Stimulated activated CD4-positive, alpha-beta T cell treated with anti-CD3 and anti-CD28 coated beads, Interleukin-15, amount 100 ng/mL, for 48 hours (primary cell): Measurements from ENCODE around the gene PTPRZ1.
A peak's percentile ranks its signal among the peaks of the same experiment; 100 is the strongest.

ENCODE experiments used
- DNase-seq, 2 donors: peaks; one replicate each; pipeline ENCODE4 v3.0.0-alpha.2; 2020; ENCODE audit warnings: low read depth in 2 of 2

Gene PTPRZ1

DNA sequence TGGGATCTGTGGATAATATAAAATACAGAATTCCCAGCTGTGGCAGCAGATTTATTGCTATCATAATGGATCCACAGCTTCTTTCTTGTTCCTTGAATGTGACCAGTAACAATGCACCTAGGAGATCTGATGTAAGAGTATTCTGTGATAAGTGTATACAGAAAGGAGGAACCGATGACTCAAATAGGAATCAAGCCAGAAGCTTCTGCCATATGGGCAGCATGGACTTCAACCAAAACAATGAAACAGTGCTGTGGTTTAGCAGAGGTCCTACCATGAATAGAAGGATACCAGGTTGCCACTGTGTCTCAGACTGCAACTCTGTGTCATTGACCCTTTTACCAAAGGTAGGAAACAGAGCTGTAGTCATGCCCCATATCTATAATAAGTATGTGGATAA is 81.8 kb downstream of the PTPRZ1 start:
- no peak for DNase-seq

DNA sequence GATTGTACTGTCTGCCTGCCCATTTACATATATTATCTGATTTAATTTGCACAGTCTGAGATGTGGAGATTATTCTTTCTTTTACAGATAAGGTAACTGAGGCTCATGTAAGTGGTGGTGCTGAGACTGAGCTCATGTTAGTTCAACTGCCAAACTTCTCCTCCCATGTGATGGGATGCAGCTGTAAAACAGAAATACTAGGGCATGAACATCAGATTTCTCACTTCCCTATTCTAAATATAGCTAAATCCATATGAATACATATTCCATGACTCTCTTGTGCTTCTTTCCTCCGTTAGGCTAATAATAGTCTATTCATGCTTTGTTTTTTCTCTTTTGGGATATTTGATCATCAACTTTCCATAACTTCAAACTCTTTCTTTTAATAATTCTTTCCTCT is 84.7 kb downstream of the PTPRZ1 start:
- DNase-seq = no peak

DNA sequence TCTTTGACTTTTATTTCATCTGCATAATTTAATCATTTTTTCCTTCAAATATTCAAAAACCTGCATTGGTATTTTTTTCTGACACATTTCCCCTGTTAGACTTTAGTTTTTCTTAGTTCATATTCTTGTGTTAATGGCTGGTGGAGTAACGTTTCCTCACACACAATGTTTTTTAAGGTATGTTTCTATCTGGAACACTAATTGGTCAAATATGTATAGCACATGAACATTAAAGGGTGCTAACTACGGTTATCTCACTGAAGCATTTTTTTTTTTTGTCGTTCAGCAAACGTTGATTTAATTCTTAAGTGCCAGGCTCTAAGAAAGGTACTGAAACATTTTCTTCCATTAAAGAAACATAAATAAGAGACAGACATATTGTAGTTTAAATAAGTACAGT is 87.7 kb downstream of the PTPRZ1 start:
- DNase-seq = no peak

DNA sequence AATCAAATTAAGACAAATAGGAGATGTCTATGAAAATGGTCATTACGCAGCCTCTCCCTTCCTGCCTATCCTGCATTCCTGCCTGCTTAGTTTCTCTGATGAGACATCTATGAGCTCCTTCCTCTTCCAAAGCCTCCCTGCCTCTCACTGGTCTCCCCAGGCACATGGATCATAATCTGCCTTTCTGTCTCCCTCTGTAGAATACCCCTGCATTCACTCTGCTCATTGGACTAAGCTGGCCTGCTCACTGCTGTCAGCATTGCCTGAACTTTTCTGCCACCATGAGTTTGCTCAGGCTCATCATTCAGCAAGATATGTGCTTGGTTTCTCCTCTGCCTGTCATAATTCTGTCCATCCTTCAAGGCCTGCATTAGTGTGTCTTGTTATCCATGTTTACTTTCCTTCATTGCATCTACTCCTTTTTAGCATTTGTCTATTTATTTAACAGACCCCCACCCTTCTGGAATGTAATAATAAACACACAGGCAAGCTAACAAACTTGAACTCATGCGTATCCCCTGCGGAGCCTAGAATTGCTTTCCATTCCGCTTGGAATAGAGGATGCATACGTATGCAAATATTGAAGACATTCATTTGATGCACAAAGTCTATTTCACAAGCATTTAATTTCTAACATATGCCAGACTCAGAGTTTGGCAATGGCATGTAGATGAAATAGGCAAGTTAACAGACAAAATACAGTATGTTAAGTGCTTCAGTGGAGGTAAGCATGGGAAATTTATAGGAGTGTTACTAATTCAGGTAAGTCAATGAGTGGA is 88.3 kb downstream of the PTPRZ1 start:
- DNase-seq = no peak

DNA sequence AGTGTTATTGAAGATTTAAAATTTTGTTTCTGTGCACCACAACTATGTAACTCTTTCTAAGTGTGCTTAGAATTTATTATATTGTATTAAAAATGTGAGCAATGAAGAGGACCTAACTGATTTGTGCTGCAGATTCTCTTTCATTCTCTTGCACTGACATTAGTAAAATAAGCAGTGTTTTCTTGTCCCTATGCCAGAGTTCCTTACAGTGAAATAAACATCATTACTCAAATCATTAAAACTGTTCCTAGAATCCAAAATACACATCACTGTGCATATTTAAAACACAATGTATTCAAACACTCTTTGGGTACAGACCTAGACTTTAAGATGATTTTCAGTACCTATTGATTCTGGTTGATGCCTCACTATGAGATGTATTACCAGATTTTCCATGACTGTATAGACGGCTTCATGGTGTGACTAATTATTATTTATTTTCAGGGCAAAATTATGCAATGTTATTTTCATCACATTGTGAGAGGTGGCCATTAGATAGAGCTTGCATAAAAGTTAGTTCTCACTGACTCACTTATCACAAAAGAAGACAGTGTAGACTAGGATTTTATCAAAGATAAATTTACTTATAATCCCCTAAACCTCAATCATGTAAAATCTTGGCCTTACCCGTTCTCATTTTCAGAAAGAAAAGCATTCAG is 93.4 kb downstream of the PTPRZ1 start:
- no peak for DNase-seq

DNA sequence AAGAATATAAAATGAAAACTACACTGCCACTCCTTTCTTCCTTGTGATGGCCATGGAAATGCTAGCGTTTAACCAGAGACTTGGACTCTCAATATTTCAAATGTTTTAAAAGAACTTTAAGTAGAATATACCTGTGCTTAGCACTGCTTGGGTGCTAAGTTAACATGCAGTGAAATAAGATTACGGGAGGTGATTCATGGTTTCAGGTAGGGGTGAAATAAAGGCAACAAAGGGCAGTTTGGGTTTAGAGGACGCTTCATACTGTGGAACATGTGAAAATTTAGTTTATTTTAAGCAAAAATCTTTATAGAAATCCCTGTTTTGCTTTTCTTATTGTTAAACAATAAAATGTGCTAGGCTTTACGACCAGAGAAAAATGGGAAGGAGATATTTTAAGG is 94.0 kb downstream of the PTPRZ1 start:
- DNase-seq = no peak

DNA sequence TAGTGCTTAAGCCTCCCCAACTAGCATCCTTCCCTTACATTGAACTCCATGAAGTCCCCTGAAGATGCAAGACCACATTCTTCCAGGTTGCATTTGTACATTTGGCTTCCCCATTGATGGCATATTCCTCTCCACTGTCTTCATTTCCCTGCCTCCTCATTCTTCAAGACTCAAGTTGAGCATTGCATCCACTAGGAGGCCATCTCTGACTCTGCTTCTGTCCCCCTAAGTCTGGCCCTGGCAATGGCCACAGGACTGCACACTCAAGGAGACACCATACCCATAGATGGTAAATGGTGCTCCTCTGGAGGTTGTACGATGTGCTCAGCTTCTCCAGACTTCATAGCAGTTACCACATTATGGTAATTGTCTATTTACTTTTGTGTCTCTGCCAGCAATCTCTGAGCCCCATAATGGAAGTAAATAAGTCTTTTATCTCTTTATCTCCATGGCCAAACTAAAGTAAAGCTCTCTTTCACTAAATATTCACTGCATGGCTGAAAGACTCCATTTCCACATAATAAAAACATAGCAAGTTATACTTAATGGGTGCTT is 112.6 kb downstream of the PTPRZ1 start:
- DNase-seq = no peak

DNA sequence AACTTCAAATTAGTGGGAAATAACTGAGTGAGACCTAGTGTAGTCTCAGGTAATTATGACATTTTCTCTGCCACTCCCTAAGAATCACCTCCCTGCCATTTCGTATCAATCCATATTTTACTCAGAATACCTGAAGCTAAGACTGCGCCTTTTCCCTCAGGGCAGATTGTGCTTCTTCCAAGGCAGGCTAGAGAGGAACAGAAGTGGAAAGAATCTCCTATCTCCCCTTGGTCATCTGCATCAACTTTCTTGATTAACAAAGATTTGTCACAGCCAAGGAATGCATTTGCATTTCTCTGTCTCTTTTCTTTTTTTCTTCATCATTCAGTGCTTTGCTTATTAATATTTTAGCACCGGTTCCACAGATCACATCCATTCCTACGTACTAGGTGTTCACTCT is 119.1 kb downstream of the PTPRZ1 start:
- DNase-seq = no peak

DNA sequence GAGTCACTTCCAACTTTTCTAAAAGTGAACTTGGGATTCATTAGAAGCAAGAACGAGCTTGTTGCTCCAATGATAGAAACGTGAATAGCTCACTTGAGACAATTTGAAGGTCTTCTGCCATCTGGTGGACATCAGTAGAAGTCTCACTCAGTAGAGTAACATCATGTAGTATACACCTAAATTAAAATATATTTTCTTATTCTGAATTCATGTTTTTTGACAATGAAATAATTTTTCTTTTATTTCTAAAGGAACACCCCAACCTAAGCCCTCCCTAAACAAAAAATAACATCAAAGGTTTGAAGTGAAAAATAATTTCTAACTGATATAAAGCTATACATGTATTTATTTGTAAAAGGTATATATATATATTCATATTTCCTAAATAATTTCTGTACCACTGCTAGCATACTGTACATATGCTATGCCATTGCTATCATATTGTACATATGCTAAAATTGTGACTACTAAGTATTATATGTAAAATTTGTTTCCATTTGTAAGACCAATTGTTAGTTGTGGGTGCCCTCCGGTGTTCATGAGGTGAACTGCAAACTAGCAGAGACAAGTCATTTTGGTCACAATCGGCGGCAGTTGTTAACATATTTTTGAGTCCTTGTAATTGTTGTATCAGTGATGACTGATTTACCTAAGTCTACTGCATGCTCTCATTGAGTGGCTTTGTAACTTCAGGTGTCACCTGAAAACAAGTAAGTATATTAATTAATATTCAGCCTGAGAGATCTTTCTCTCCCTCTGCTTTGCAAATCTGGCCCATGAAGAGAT is 121.9 kb downstream of the PTPRZ1 start:
- DNase-seq = peak; percentile 12 to 19

DNA sequence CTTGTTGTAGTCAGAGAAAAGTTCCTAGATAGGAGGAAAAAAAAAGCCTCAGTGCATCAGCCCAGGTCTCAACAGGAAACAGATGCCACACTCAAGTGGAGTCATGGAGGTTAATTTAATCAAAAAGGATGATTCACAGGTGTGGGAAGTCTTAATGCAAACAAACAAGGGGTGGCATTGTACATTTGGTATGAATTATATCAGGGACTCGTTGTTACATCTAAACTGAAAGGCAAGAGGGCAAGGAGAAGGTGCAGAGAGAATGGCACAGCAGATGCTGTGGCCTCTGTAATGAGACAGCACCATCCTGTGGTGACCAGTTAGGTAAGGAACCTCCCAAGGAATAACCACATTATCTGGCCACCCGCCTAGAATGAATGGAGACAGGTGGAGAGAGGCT is 133.7 kb downstream of the PTPRZ1 start:
- DNase-seq = no peak

DNA sequence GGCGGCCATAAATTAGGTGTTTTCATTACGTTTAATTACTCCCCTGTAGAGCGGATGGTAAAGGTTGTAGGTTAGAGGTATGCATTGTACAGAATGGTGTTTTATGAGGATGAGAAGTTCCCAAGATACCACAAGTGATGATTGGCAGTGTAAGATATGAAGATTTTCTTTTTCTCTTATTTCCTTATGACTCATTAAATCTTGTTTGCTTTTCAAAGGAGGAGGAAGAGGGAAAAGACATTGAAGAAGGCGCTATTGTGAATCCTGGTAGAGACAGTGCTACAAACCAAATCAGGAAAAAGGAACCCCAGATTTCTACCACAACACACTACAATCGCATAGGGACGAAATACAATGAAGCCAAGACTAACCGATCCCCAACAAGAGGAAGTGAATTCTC is 137.2 kb downstream of the PTPRZ1 start:
- no peak for DNase-seq

DNA sequence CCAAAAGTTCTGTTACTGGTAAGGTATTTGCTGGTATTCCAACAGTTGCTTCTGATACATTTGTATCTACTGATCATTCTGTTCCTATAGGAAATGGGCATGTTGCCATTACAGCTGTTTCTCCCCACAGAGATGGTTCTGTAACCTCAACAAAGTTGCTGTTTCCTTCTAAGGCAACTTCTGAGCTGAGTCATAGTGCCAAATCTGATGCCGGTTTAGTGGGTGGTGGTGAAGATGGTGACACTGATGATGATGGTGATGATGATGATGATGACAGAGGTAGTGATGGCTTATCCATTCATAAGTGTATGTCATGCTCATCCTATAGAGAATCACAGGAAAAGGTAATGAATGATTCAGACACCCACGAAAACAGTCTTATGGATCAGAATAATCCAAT is 140.1 kb downstream of the PTPRZ1 start:
- no peak for DNase-seq

DNA sequence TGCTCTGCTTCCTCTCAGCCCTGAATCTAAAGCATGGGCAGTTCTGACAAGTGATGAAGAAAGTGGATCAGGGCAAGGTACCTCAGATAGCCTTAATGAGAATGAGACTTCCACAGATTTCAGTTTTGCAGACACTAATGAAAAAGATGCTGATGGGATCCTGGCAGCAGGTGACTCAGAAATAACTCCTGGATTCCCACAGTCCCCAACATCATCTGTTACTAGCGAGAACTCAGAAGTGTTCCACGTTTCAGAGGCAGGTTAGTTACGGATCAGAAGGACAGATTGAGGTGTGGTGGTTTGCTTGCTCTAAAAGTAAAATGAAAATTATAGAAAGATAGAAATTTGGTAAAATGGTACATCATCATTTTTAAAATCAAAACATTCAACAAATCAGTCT is 140.7 kb downstream of the PTPRZ1 start:
- no peak for DNase-seq

DNA sequence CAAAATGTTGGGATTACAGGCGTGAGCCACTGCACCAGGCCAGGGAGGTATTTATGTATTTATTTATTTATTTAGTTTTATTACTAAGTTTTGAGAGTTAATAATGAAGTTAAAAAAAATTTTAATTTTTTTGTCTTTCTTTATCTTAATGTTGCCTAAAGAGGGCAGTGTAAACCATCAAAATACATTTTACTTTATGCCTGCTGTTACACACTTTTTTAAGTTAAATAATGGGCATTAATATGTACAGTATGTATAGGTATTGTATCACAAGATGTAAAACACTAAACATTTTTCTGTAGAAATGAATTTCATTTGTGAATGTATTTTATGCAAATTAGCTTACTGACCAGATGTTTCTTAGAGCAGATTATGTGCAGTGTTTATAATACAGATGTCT is 141.7 kb downstream of the PTPRZ1 start:
- DNase-seq = no peak

DNA sequence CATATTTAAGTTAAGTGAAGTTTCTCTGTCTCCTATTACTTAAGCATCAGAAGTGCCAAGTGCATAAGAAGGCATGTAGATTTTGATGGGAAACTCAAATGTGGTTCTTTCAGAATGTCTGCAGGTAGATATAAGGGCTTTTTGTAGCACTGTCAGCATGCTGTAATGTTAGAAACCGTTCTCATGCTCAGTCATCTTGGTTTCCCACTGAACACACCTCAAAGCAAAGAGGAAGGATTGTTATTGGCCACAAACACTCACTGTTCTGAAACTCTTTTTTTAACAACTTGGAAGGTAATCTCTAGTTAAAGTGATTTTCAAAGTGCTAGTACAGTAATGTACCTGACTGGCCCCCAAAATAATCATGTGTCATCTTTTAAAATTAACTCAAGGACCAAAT is 145.1 kb downstream of the PTPRZ1 start:
- DNase-seq = no peak

DNA sequence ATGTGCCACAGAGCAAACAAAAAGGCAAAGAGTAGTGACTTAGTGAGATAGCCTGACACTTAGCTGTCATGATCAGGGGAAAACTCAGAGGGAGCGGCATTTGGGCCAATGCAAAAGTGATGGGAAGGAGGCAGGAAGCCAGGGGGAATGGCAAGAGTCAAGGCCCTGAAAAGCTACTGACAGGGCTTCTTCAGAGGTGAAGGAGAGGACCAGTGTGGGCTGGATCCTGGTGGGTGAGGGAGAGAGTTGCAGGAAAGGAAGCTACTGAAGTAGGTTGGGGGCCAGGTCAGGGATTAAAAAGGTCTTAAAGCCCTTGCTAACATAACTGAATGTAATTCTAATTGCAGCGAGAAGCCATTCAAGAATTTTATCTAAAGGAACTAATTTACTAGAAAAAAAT is 154.1 kb downstream of the PTPRZ1 start:
- DNase-seq = no peak

DNA sequence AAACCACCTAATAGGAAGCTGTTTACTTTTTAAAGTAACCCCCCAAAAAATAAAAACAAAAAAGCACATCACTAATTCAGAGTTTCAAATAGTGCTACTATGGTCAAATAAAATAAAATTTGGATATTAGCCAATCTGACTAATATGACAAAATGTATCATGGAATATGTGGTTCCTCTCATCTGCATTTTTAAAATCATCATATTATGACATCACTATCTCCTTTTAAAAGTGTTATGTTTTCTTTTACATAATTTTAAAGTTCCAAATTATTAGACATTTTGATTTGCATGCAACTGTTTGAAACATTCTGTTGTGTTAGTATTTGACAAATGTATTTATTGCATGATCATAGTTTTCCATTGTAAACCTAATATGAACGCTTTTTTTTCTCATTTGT is 160.7 kb downstream of the PTPRZ1 start:
- DNase-seq = no peak

DNA sequence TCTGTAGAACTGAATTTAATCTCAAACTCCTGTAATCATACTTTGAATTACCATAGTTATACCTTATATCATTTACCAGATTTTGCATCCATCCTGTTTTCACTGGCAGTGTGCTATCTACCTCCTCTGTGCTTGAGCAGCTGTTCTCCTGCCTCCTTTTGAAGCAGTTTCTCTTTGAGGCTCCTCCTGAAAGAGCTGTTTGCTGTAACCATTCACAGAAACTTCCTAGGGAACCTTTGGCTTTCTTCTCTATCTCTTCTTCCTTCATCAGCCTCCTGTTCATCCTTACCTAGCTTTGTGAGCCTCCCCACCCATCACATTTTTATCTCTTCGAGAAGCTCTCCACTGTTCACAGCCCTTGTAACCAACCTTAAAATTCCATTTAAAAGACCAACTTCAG is 162.9 kb downstream of the PTPRZ1 start:
- DNase-seq = no peak

DNA sequence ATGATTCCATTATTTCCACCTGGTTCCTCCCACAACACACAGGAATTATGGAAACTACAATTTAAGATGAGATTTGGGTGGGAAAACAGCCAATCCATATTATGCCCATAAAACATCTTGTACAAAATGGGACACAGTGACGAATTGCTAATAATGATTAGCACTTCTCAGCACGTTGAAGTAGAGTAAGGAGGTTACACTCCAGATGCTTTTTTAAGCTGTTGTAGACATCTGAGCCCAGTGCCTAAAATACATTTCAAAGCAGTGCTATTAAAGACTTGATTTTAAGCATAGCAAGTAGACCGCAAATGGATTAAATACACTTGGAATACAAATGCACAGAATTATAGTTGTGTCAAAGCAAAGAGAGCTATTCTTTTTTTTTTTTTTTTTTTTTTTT is 165.2 kb downstream of the PTPRZ1 start:
- no peak for DNase-seq

DNA sequence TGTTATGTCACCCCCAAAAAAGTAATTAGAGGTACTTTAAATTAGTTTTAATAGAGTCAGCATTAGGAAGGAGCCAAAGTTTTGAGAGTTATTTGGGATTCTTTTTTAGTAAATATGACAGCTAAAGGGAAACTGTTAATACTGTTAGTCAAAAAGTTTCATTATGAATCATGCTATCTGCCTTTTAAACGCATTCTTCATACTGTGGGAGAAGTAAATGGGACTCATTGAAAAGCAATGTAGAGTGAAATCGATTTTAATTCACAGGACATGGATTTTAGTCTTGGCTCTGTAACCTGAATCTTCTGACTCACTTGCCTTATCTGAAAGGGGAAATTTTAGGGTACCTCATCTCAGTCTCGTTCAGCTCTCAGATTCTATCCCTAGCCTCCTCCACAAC is 165.9 kb downstream of the PTPRZ1 start:
- DNase-seq = no peak

DNA sequence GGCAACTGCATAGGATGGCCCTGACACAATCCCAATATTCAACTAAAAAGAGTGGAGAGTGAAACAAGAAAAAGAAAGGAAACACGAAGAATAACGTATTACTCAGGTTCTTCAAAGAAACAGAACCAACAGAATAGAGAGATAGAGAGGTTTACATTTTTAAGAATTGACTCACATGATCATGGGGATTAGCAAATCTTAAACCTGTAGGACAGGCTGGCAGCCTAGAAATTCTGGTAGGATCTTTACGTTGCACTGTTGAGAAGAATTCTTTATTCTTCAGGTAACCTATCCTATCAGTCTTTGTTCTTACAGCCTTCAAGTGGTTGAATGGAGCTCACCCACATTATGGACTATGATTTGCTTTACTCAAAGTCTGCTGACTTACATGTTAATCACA is 167.2 kb downstream of the PTPRZ1 start:
- DNase-seq = no peak

DNA sequence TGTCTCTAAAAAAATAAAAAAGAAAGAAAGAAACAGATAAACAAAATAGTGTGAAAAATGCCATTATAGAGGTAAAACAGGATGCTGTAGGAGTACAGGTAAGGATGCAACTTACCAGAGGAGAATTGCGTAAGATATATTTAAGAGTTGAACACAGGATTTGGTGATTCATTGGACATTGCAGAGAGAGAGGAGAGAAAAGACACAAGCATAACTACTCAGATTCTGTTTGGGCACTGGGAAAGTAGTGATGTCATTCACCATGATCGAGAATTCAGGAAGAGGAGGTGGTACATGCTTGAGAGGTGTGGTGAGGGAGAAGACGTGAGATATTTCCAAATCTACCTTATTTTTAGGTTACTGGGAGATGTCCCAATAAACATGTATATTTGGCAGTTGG is 173.4 kb downstream of the PTPRZ1 start:
- no peak for DNase-seq

DNA sequence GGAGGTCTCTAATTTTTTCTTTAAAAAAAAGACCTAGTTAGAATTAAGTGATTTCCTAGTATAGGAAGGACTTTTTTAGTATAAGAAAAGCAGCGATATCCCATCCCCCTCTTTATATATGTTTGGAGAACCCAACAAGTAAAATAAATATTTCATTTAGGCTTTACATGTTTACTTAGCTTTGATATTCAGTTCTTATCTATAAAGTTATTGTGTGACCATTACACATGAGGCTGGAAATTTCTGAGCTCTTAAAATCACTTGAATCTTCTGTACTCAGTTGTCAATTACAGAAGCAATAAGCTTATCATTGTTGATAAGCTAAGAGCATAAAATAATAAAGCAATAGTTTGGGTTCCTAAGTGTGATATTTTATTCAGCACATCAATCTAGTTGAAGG is 181.4 kb downstream of the PTPRZ1 start:
- no peak for DNase-seq
